H9 (cell line): ENCODE results near the gene TMEM123. TPM values are rescaled to one million over a fixed set of nuclear protein-coding genes. Genes with fewer than 3 reads are reported as not detected.

Experiments
- DNase-seq: peaks from one replicate; pipeline ENCODE4 v3.0.0-alpha.2; 2017
- H2AFZ ChIP-seq: one replicate; pipeline ENCODE4 v1.6.1; 2013; ENCODE audit warnings: mild to moderate bottlenecking, low read length, control low read depth, moderate library complexity
- H2AK5ac ChIP-seq: 2 replicates; pipeline ENCODE4 v1.6.1; 2013; ENCODE audit warnings: low read length, control low read depth, mixed read lengths; ENCODE audit not compliant: insufficient read length
- H2BK120ac ChIP-seq: one replicate; pipeline ENCODE4 v1.6.1; 2013; ENCODE audit warnings: low read depth, mild to moderate bottlenecking, low read length, control low read depth, inconsistent platforms; ENCODE audit not compliant: poor library complexity, severe bottlenecking
- H2BK12ac ChIP-seq: 2 replicates; pipeline ENCODE4 v1.6.1; 2013; ENCODE audit warnings: low read length, control low read depth, mixed read lengths, low read depth; ENCODE audit not compliant: insufficient read length
- H2BK15ac ChIP-seq: 2 replicates; pipeline ENCODE4 v1.6.1; 2013; ENCODE audit warnings: low read depth, low read length, control low read depth
- H2BK20ac ChIP-seq: one replicate; pipeline ENCODE4 v1.6.1; 2013; ENCODE audit warnings: low read depth, mild to moderate bottlenecking, low read length, control low read depth, inconsistent platforms; ENCODE audit not compliant: poor library complexity, severe bottlenecking
- H2BK5ac ChIP-seq: 2 replicates; pipeline ENCODE4 v1.6.1; 2013; ENCODE audit warnings: low read length, control low read depth, mixed read lengths; ENCODE audit not compliant: insufficient read length
- H3K14ac ChIP-seq: 2 replicates; pipeline ENCODE4 v1.6.1; 2013; ENCODE audit warnings: low read length, control low read depth; ENCODE audit not compliant: insufficient read depth
- H3K18ac ChIP-seq: 2 replicates; pipeline ENCODE4 v1.6.1; 2013; ENCODE audit warnings: low read depth, mild to moderate bottlenecking, mixed read lengths, low read length, control low read depth; ENCODE audit not compliant: insufficient read length
- H3K23ac ChIP-seq: 2 replicates; pipeline ENCODE4 v1.6.1; 2013; ENCODE audit warnings: low read length, control low read depth, mixed read lengths, low read depth; ENCODE audit not compliant: insufficient read length
- H3K23me2 ChIP-seq: 2 replicates; pipeline ENCODE4 v1.6.1; 2013; ENCODE audit warnings: low read depth, mild to moderate bottlenecking, mixed read lengths, low read length, control low read depth; ENCODE audit not compliant: insufficient read length, poor library complexity, severe bottlenecking
- H3K27ac ChIP-seq: 2 replicates; pipeline ENCODE4 v1.5.1; 2013; ENCODE audit warnings: low read length, control low read depth, mixed read lengths, low read depth; ENCODE audit not compliant: insufficient read length
- H3K27me3 ChIP-seq: 2 replicates; pipeline ENCODE4 v1.6.1; 2013; ENCODE audit warnings: low read length, control low read depth, inconsistent platforms; ENCODE audit not compliant: insufficient read depth
- H3K4ac ChIP-seq: 2 replicates; pipeline ENCODE4 v1.6.1; 2013; ENCODE audit warnings: low read depth, mild to moderate bottlenecking, control low read depth, inconsistent platforms, low read length, moderate library complexity
- H3K4me1 ChIP-seq: 2 replicates; pipeline ENCODE4 v1.6.1; 2013; ENCODE audit warnings: low read length, control low read depth, inconsistent platforms; ENCODE audit not compliant: insufficient read depth
- H3K4me2 ChIP-seq: 2 replicates; pipeline ENCODE4 v1.6.1; 2013; ENCODE audit warnings: low read length, control low read depth, mixed read lengths; ENCODE audit not compliant: insufficient read length, insufficient read depth
- H3K56ac ChIP-seq: 2 replicates; pipeline ENCODE4 v1.6.1; 2013; ENCODE audit warnings: low read depth, mild to moderate bottlenecking, mixed read lengths, low read length, control low read depth; ENCODE audit not compliant: insufficient read length
- H3K79me1 ChIP-seq: 2 replicates; pipeline ENCODE4 v1.6.1; 2013; ENCODE audit warnings: low read depth, mild to moderate bottlenecking, moderate library complexity, low read length, control low read depth, inconsistent platforms; ENCODE audit not compliant: insufficient read depth, poor library complexity, severe bottlenecking
- H3K79me2 ChIP-seq: 2 replicates; pipeline ENCODE4 v1.6.1; 2013; ENCODE audit warnings: low read length, control low read depth, inconsistent platforms; ENCODE audit not compliant: insufficient read depth
- H3K9ac ChIP-seq: 2 replicates; pipeline ENCODE4 v1.6.1; 2013; ENCODE audit warnings: low read length, control low read depth, mixed read lengths; ENCODE audit not compliant: insufficient read length; ENCODE audit errors: extremely low read depth
- H3K9me3 ChIP-seq: one replicate; pipeline ENCODE4 v1.6.1; 2013; ENCODE audit warnings: low read depth, low read length, inconsistent platforms; ENCODE audit not compliant: control insufficient read depth
- H3T11ph ChIP-seq: one replicate; pipeline ENCODE4 v1.6.1; 2013; ENCODE audit warnings: mild to moderate bottlenecking, low read length, control low read depth, inconsistent platforms
- H4K20me1 ChIP-seq: one replicate; pipeline ENCODE4 v1.6.1; 2013; ENCODE audit not compliant: control insufficient read depth, insufficient read length, insufficient read depth
- H4K5ac ChIP-seq: 2 replicates; pipeline ENCODE4 v1.6.1; 2013; ENCODE audit warnings: low read depth, mild to moderate bottlenecking, mixed read lengths, low read length, control low read depth; ENCODE audit not compliant: insufficient read length
- H4K8ac ChIP-seq: replicated peaks from 2 replicates; pipeline ENCODE4 v1.6.1; 2013; ENCODE audit warnings: low read length, control low read depth, mixed read lengths, low read depth; ENCODE audit not compliant: insufficient read length
- H4K91ac ChIP-seq: 2 replicates; pipeline ENCODE4 v1.6.1; 2013; ENCODE audit warnings: low read depth, mild to moderate bottlenecking, moderate library complexity, mixed read lengths, low read length, control low read depth; ENCODE audit not compliant: insufficient read length
- H3K27ac Mint-ChIP-seq, 3 experiments: 2 replicates in 2 of 3; 3 replicates in 1 of 3; pipeline ENCODE4 v1.8.0; 2020 to 2021; ENCODE audit warnings: mixed read lengths in 3 of 3, mild to moderate bottlenecking in 1 of 3, moderate library complexity in 1 of 3
- H3K27me3 Mint-ChIP-seq: 2 replicates; pipeline ENCODE4 v1.8.0; 2021; ENCODE audit warnings: low read depth, mild to moderate bottlenecking, moderate library complexity, mixed read lengths
- H3K36me3 Mint-ChIP-seq, 3 experiments: 2 replicates in 2 of 3; 3 replicates in 1 of 3; pipeline ENCODE4 v1.8.0; 2020 to 2021; ENCODE audit warnings: low read depth in 3 of 3, mixed read lengths in 3 of 3; ENCODE audit not compliant: insufficient read depth in 1 of 3
- H3K4me1 Mint-ChIP-seq, 2 experiments: 2 replicates each; pipeline ENCODE4 v1.8.0; 2020; ENCODE audit warnings: mixed read lengths in 2 of 2
- H3K4me3 Mint-ChIP-seq, 2 experiments: 2 replicates in 1 of 2; 3 replicates in 1 of 2; pipeline ENCODE4 v1.8.0; 2020 to 2021; ENCODE audit warnings: mild to moderate bottlenecking in 2 of 2, mixed read lengths in 2 of 2, moderate library complexity in 1 of 2
- H3K9me3 Mint-ChIP-seq, 2 experiments: 2 replicates in 1 of 2; 3 replicates in 1 of 2; pipeline ENCODE4 v1.8.0; 2020; ENCODE audit warnings: mild to moderate bottlenecking in 2 of 2, mixed read lengths in 2 of 2, moderate library complexity in 1 of 2
- CTCF ChIP-seq: fragments of 200-600 bp; sonication (generic); conservative IDR thresholded peaks from 3 replicates; pipeline ENCODE4 v1.8.0; 2021; ENCODE audit warnings: antibody characterized with exemption, mild to moderate bottlenecking
- WGBS: extraction: QIAGEN DNeasy Blood & Tissue Kit; methylation state at CpG from one replicate; pipeline ENCODE4 v1.1.7; 2013; ENCODE audit warnings: missing lambda C conversion rate, low lambda C conversion rate, mixed read lengths; ENCODE audit not compliant: insufficient read length; ENCODE audit errors: extremely low coverage; 5-methylcytosine and 5-hydroxymethylcytosine counted together
- total RNA-seq: library from RNA; stranded (reverse); gene quantifications from 2 replicates; pipeline ENCODE4 v1.2.1, GENCODE V29; 2021

The TMEM123 gene
- total RNA-seq, 1 experiment from 2014 or later = 76.7 TPM

GRCh38 chr11:102422817-102423712 lies 29.5 kb downstream of the TMEM123 start:
- H3K9me3 Mint-ChIP-seq = peaks cover 2 to 11% of the 10 kb centered on the region in 2 experiments
- Histone ChIP-seq H2AK5ac (no peak overlapping the region), H3K14ac (no peak overlapping the region), H3K4me1 (no peaks in the 10 kb centered on the region), H2BK20ac (no peak overlapping the region), H3K27me3 (no peaks in the 10 kb centered on the region), H2BK120ac (no peak overlapping the region), H2BK15ac (no peak overlapping the region), H3K4ac (no peak overlapping the region), H4K20me1 (no peaks in the 10 kb centered on the region), H3K56ac (no peak overlapping the region), H3K27ac (no peak overlapping the region), H3K23ac (no peak overlapping the region), H4K91ac (no peak overlapping the region), H3K23me2 (no peaks in the 10 kb centered on the region), H2BK12ac (no peak overlapping the region), H2BK5ac (no peak overlapping the region), H3K79me1 (no peaks in the 10 kb centered on the region), H2AFZ (no peak overlapping the region), H3K4me2 (no peak overlapping the region), H4K5ac (no peak overlapping the region), H4K8ac (no peak overlapping the region), H3K9ac (no peak overlapping the region), H3K9me3 (no peaks in the 10 kb centered on the region), H3K18ac (no peak overlapping the region), H3K79me2 (no peaks in the 10 kb centered on the region), H3T11ph (no peak overlapping the region)
- DNase-seq = no peak
- no peak overlapping the region for H3K4me3 Mint-ChIP-seq
- no CpG with 5 or more reads among the region's 4 CpGs for WGBS
- no peak for TF ChIP-seq CTCF
- no peaks in the 10 kb centered on the region for H3K27me3 Mint-ChIP-seq
- H3K36me3 Mint-ChIP-seq = peaks cover 12 to 15% (median 15%) of the 10 kb centered on the region in 3 experiments
- peak overlapping the region in 1 of 3 experiments; percentile 21; a peak in 1 of 7 replicates for H3K27ac Mint-ChIP-seq
- peaks cover 4 to 8% of the 10 kb centered on the region in 2 experiments for H3K4me1 Mint-ChIP-seq
